Mesendoderm (in vitro differentiated cells): ENCODE data around the gene EME2.

Experiments
- DNase-seq: peaks from one replicate; pipeline ENCODE4 v3.0.0; 2013
- H2AK5ac ChIP-seq: 2 replicates; pipeline ENCODE4 v1.6.1; 2013; ENCODE audit warnings: low read length, inconsistent platforms
- H2BK120ac ChIP-seq: 2 replicates; pipeline ENCODE4 v1.6.1; 2013; ENCODE audit warnings: low read depth, mild to moderate bottlenecking, low read length, moderate library complexity, mixed read lengths
- H2BK15ac ChIP-seq: replicated peaks from 2 replicates; pipeline ENCODE4 v1.6.1; 2013; ENCODE audit warnings: low read depth, mild to moderate bottlenecking, moderate library complexity
- H2BK5ac ChIP-seq: 2 replicates; pipeline ENCODE4 v1.6.1; 2013; ENCODE audit warnings: low read length, inconsistent platforms
- H3K18ac ChIP-seq: 2 replicates; pipeline ENCODE4 v1.6.1; 2013; ENCODE audit warnings: mild to moderate bottlenecking, low read length, mixed read lengths
- H3K23ac ChIP-seq: one replicate; pipeline ENCODE4 v1.6.1; 2013; ENCODE audit warnings: low read length
- H3K27ac ChIP-seq: 2 replicates; pipeline ENCODE4 v1.5.1; 2013; ENCODE audit warnings: low read depth, mild to moderate bottlenecking, inconsistent platforms, low read length, moderate library complexity
- H3K27me3 ChIP-seq: 2 replicates; pipeline ENCODE4 v1.6.1; 2013; ENCODE audit warnings: low read length, control low read depth, mild to moderate bottlenecking, inconsistent platforms; ENCODE audit not compliant: insufficient read depth, poor library complexity
- H3K36me3 ChIP-seq: 2 replicates; pipeline ENCODE4 v1.6.1; 2013; ENCODE audit warnings: low read length, inconsistent platforms; ENCODE audit not compliant: control insufficient read depth, insufficient read depth
- H3K4ac ChIP-seq: one replicate; pipeline ENCODE4 v1.6.1; 2013; ENCODE audit warnings: low read depth, mild to moderate bottlenecking, low read length, moderate library complexity
- H3K4me1 ChIP-seq: 2 replicates; pipeline ENCODE4 v1.6.1; 2013; ENCODE audit warnings: low read depth, low read length, inconsistent platforms; ENCODE audit not compliant: control insufficient read depth
- H3K4me2 ChIP-seq: 2 replicates; pipeline ENCODE4 v1.6.1; 2013; ENCODE audit warnings: low read length
- H3K4me3 ChIP-seq: 2 replicates; pipeline ENCODE4 v1.5.1; 2013; ENCODE audit warnings: mild to moderate bottlenecking, low read length
- H3K56ac ChIP-seq: one replicate; pipeline ENCODE4 v1.6.1; 2013; ENCODE audit warnings: low read length
- H3K79me1 ChIP-seq: 2 replicates; pipeline ENCODE4 v1.6.1; 2013; ENCODE audit warnings: low read length, inconsistent platforms
- H3K79me2 ChIP-seq: 2 replicates; pipeline ENCODE4 v1.6.1; 2013; ENCODE audit warnings: mild to moderate bottlenecking, low read length; ENCODE audit not compliant: control insufficient read depth, insufficient read depth
- H3K9ac ChIP-seq: 2 replicates; pipeline ENCODE4 v1.6.1; 2013; ENCODE audit warnings: low read length, inconsistent platforms
- H4K5ac ChIP-seq: one replicate; pipeline ENCODE4 v1.6.1; 2013; ENCODE audit warnings: low read length
- H4K8ac ChIP-seq: one replicate; pipeline ENCODE4 v1.6.1; 2013; ENCODE audit warnings: low read depth, mild to moderate bottlenecking, control low read depth, low read length, moderate library complexity
- WGBS: extraction: QIAGEN DNeasy Blood & Tissue Kit; methylation state at CpG from one replicate; pipeline ENCODE4 v1.1.7; 2013; ENCODE audit warnings: low lambda C conversion rate, missing lambda C conversion rate; ENCODE audit not compliant: insufficient coverage; ENCODE audit errors: extremely low coverage; 5-methylcytosine and 5-hydroxymethylcytosine counted together

Gene EME2

GRCh38 chr16:1773703-1774447, 1.3 kb downstream of the EME2 start:
- no peak overlapping the region for H2BK120ac ChIP-seq
- H3K79me2 ChIP-seq, result peaks cover 11% of the 10 kb centered on the region
- peak overlapping the region; percentile 25 for H3K4ac ChIP-seq
- H4K8ac ChIP-seq, result no peak overlapping the region
- peaks cover 8% of the 10 kb centered on the region for H3K79me1 ChIP-seq
- no peak overlapping the region for H2BK5ac ChIP-seq
- no peaks in the 10 kb centered on the region for H3K4me1 ChIP-seq
- H4K5ac ChIP-seq, result no peak overlapping the region
- no peak overlapping the region for H3K23ac ChIP-seq
- H3K27me3 ChIP-seq, result no peaks in the 10 kb centered on the region
- peak overlapping the region; percentile 62 for H3K4me3 ChIP-seq
- H3K4me2 ChIP-seq, result peak overlapping the region; percentile 56
- peak overlapping the region; percentile 94 for H3K56ac ChIP-seq
- H2AK5ac ChIP-seq, result no peak overlapping the region
- no peak overlapping the region for H3K18ac ChIP-seq
- no peak for DNase-seq
- H3K9ac ChIP-seq, result peak overlapping the region; percentile 91
- H3K36me3 ChIP-seq, result no peaks in the 10 kb centered on the region
- WGBS, result no CpG with 5 or more reads among the region's 45 CpGs
- H2BK15ac ChIP-seq, result no peak overlapping the region
- peak overlapping the region; percentile 10 for H3K27ac ChIP-seq

DNA sequence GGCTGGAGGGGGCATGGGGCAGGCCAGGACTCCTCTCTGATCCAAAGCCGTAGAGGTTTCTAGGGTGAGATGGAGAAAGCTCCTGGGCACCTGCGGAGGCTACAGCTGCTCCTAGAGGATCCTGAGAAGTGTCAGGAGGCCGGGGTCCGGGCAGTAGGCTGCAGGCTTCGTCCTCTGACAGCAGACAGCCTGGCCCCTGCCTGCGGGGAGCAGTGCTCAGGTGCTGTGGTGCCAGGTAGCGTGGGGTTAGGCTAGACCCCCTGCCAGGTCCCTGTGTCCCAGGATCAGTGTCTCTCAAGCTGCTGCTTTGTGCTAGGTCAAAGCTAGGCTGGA, 1.8 kb downstream of the EME2 start:
- WGBS, result no CpG with 5 or more reads among the region's 7 CpGs

GRCh38 chr16:1775006-1775845, 2.6 kb downstream of the EME2 start:
- Histone ChIP-seq H2BK5ac (no peak overlapping the region), H3K9ac (no peak overlapping the region), H4K5ac (no peak overlapping the region), H2AK5ac (no peak overlapping the region), H2BK15ac (no peak overlapping the region), H3K79me1 (peaks cover 8% of the 10 kb centered on the region), H2BK120ac (no peak overlapping the region), H3K4me3 (no peak overlapping the region), H4K8ac (no peak overlapping the region), H3K23ac (no peak overlapping the region), H3K4ac (no peak overlapping the region), H3K4me2 (no peak overlapping the region), H3K27me3 (no peaks in the 10 kb centered on the region), H3K56ac (no peak overlapping the region), H3K36me3 (no peaks in the 10 kb centered on the region), H3K27ac (no peak overlapping the region), H3K79me2 (peaks cover 11% of the 10 kb centered on the region), H3K4me1 (no peaks in the 10 kb centered on the region), H3K18ac (no peak overlapping the region)
- no CpG with 5 or more reads among the region's 30 CpGs for WGBS
- DNase-seq, result no peak

More for the DNA sequence above, 1.8 kb downstream of the EME2 start:
- Histone ChIP-seq H3K4me2 (no peak overlapping the region), H3K79me2 (peaks cover 11% of the 10 kb centered on the region), H4K8ac (no peak overlapping the region), H3K23ac (no peak overlapping the region), H3K18ac (no peak overlapping the region), H3K27ac (no peak overlapping the region), H2BK120ac (no peak overlapping the region), H3K36me3 (no peaks in the 10 kb centered on the region), H2BK5ac (no peak overlapping the region), H4K5ac (no peak overlapping the region), H3K4me3 (no peak overlapping the region), H3K56ac (peak overlapping the region; percentile 10), H3K79me1 (peaks cover 8% of the 10 kb centered on the region), H3K4ac (no peak overlapping the region), H2BK15ac (no peak overlapping the region), H3K27me3 (no peaks in the 10 kb centered on the region), H3K9ac (peak overlapping the region; percentile 8), H2AK5ac (no peak overlapping the region), H3K4me1 (no peaks in the 10 kb centered on the region)
- no peak for DNase-seq

GRCh38 chr16:1775846-1776671, 3.4 kb downstream of the EME2 start:
- no peak overlapping the region for H3K27ac ChIP-seq
- H3K4me1 ChIP-seq, result no peaks in the 10 kb centered on the region
- H4K5ac ChIP-seq, result no peak overlapping the region
- H3K79me2 ChIP-seq, result peaks cover 11% of the 10 kb centered on the region
- WGBS, result no CpG with 5 or more reads among the region's 28 CpGs
- no peaks in the 10 kb centered on the region for H3K36me3 ChIP-seq
- DNase-seq, result no peak
- peaks cover 8% of the 10 kb centered on the region for H3K79me1 ChIP-seq
- no peak overlapping the region for H3K23ac ChIP-seq
- no peak overlapping the region for H4K8ac ChIP-seq
- no peak overlapping the region for H2BK5ac ChIP-seq
- no peak overlapping the region for H3K9ac ChIP-seq
- H2AK5ac ChIP-seq, result no peak overlapping the region
- no peak overlapping the region for H3K4ac ChIP-seq
- H3K4me3 ChIP-seq, result no peak overlapping the region
- H3K27me3 ChIP-seq, result no peaks in the 10 kb centered on the region
- no peak overlapping the region for H3K56ac ChIP-seq
- no peak overlapping the region for H3K4me2 ChIP-seq
- H2BK120ac ChIP-seq, result no peak overlapping the region
- no peak overlapping the region for H3K18ac ChIP-seq
- no peak overlapping the region for H2BK15ac ChIP-seq

- WGBS, result no CpG with 5 or more reads among the region's 13 CpGs
- DNase-seq, result no peak
- H3K27me3 ChIP-seq, result no peaks in the 10 kb centered on the region
- peaks cover 11% of the 10 kb centered on the region for H3K79me2 ChIP-seq
- H3K27ac ChIP-seq, result no peak overlapping the region
- H3K23ac ChIP-seq, result no peak overlapping the region
- H2BK15ac ChIP-seq, result no peak overlapping the region
- no peak overlapping the region for H2BK5ac ChIP-seq
- peaks cover 8% of the 10 kb centered on the region for H3K79me1 ChIP-seq
- no peak overlapping the region for H4K5ac ChIP-seq
- H3K4ac ChIP-seq, result no peak overlapping the region
- no peak overlapping the region for H3K18ac ChIP-seq
- H3K56ac ChIP-seq, result no peak overlapping the region
- H3K9ac ChIP-seq, result no peak overlapping the region
- no peak overlapping the region for H3K4me3 ChIP-seq
- no peak overlapping the region for H2AK5ac ChIP-seq
- no peak overlapping the region for H4K8ac ChIP-seq
- no peak overlapping the region for H3K4me2 ChIP-seq
- no peak overlapping the region for H2BK120ac ChIP-seq
- no peaks in the 10 kb centered on the region for H3K36me3 ChIP-seq
- no peaks in the 10 kb centered on the region for H3K4me1 ChIP-seq
Measured at GRCh38 chr16:1776672-1776955, 4.0 kb downstream of the EME2 start.
